SK-N-SH treated with all-trans-retinoic acid at 6 μM for 48 hours (cell line): Measurements from ENCODE around the gene LENEP.
A peak's percentile ranks its signal among the peaks of the same experiment; 100 is the strongest.

Source experiments
- ATAC-seq: fragments of 200-7000 bp; cut with Tn5 transposase; 3 replicates; pipeline ENCODE4 v1.9.1; 2020; ENCODE audit warnings: mild to moderate bottlenecking, moderate library complexity
- ARNTL ChIP-seq: fragments of 450-650 bp; formaldehyde crosslinking; IDR thresholded peaks from 2 replicates; pipeline ENCODE4 v1.5.0; 2020; ENCODE audit warnings: low read depth, mild to moderate bottlenecking, moderate library complexity, borderline replicate concordance
- GLIS3 ChIP-seq: fragments of 250-450 bp; sonication (Bioruptor Pico); IDR thresholded peaks from 2 replicates; pipeline ENCODE4 v1.5.0; 2020; ENCODE audit warnings: mild to moderate bottlenecking, moderate library complexity
- ISL1 ChIP-seq: fragments of 250-450 bp; sonication (Bioruptor Pico); IDR thresholded peaks from 2 replicates; pipeline ENCODE4 v2.1.2; 2022; ENCODE audit warnings: mild to moderate bottlenecking, moderate library complexity
- PPARA ChIP-seq: fragments of 250-450 bp; sonication (Bioruptor Pico); IDR thresholded peaks from 2 replicates; pipeline ENCODE4 v1.5.0; 2020; ENCODE audit warnings: mild to moderate bottlenecking, borderline replicate concordance
- RARB ChIP-seq: fragments of 250-450 bp; sonication (Bioruptor Pico); IDR thresholded peaks from 2 replicates; pipeline ENCODE4 v1.8.0; 2021; ENCODE audit warnings: mild to moderate bottlenecking, moderate library complexity
- SNAI2 ChIP-seq: fragments of 250-450 bp; sonication (Bioruptor Pico); IDR thresholded peaks from 2 replicates; pipeline ENCODE4 v1.5.0; 2020; ENCODE audit warnings: mild to moderate bottlenecking, moderate library complexity
- TCF4 ChIP-seq: fragments of 250-450 bp; sonication (Bioruptor Pico); IDR thresholded peaks from 2 replicates; pipeline ENCODE4 v1.8.0; 2021; ENCODE audit warnings: mild to moderate bottlenecking, moderate library complexity, borderline replicate concordance
- TOX ChIP-seq: fragments of 250-450 bp; sonication (Bioruptor Pico); IDR thresholded peaks from 2 replicates; pipeline ENCODE4 v1.8.0; 2021; ENCODE audit warnings: mild to moderate bottlenecking, moderate library complexity, borderline replicate concordance
- ZC3H10 ChIP-seq: fragments of 250-450 bp; sonication (Bioruptor Pico); IDR thresholded peaks from 2 replicates; pipeline ENCODE4 v1.5.1; 2021; ENCODE audit warnings: mild to moderate bottlenecking, moderate library complexity
- ZFP3 ChIP-seq: fragments of 250-450 bp; sonication (Bioruptor Pico); IDR thresholded peaks from 2 replicates; pipeline ENCODE4 v1.5.0; 2020; ENCODE audit warnings: mild to moderate bottlenecking, moderate library complexity
- ZFP30 ChIP-seq: fragments of 450-650 bp; formaldehyde crosslinking; IDR thresholded peaks from 2 replicates; pipeline ENCODE4 v1.5.0; 2022; ENCODE audit warnings: mild to moderate bottlenecking, moderate library complexity
- ZNF565 ChIP-seq: fragments of 450-650 bp; formaldehyde crosslinking; conservative IDR thresholded peaks from 2 replicates; pipeline ENCODE4 v1.5.0; 2020; ENCODE audit warnings: low read depth, mild to moderate bottlenecking, moderate library complexity
- ZNF70 ChIP-seq: fragments of 450-650 bp; formaldehyde crosslinking; IDR thresholded peaks from 2 replicates; pipeline ENCODE4 v1.5.0; 2020; ENCODE audit warnings: mild to moderate bottlenecking, moderate library complexity
- ZNF8 ChIP-seq: fragments of 450-650 bp; formaldehyde crosslinking; IDR thresholded peaks from 2 replicates; pipeline ENCODE4 v1.5.0; 2020; ENCODE audit warnings: mild to moderate bottlenecking, moderate library complexity
- TF ChIP-seq, protein P1 (sequence below): fragments of 250-450 bp; sonication (Bioruptor Pico); IDR thresholded peaks from 2 replicates; pipeline ENCODE4 v1.5.0; 2020; ENCODE audit warnings: mild to moderate bottlenecking, moderate library complexity
- TF ChIP-seq, protein P2 (sequence below): fragments of 250-450 bp; sonication (Bioruptor Pico); IDR thresholded peaks from 2 replicates; pipeline ENCODE4 v1.8.0; 2020; ENCODE audit warnings: mild to moderate bottlenecking, moderate library complexity, borderline replicate concordance
- TF ChIP-seq, protein P3 (sequence below): fragments of 250-450 bp; sonication (Bioruptor Pico); IDR thresholded peaks from 2 replicates; pipeline ENCODE4 v1.8.0; 2021; ENCODE audit warnings: low read depth, mild to moderate bottlenecking, moderate library complexity, borderline replicate concordance

Gene LENEP, protein sequence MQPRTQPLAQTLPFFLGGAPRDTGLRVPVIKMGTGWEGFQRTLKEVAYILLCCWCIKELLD

DNA sequence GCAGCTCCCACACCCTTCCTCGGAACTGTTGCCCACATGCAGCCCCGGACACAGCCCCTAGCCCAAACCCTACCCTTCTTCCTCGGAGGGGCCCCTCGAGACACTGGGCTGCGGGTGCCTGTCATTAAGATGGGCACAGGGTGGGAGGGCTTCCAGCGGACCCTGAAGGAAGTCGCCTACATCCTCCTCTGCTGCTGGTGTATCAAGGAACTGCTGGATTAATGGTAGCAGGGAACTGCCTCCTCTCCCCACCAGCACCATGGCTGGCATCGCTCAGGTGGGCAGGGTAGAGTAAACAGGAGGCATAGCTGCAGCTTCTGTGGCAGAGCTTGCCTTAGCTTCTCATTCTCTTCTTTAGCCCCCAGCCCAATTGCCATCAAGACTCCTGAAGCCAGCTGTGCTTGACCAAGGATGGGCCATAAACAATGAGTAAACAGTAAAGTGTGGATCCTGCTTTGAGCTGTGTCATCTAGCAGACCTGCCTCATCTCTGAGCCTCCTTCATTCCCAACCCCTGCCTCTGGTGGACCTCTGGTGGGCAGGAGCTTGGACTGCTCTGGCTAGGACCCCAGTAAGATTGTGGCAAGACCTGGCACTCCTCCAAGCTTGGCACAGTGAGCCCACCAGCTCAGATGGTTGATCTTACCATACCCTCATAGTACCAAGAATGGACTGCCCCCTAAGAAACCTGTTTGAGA is at the start of gene LENEP:
TSS of gene LENEP (plus strand) at position 15 of the 697 bp plus-strand sequence. CDS start at position 37, 22 bp downstream.
- no peak; the same call in 1 of the 3 replicates for ATAC-seq
- no peak for TF ChIP-seq PPARA (CRISPR knock-in tag)
- TF ChIP-seq, protein P1, sequence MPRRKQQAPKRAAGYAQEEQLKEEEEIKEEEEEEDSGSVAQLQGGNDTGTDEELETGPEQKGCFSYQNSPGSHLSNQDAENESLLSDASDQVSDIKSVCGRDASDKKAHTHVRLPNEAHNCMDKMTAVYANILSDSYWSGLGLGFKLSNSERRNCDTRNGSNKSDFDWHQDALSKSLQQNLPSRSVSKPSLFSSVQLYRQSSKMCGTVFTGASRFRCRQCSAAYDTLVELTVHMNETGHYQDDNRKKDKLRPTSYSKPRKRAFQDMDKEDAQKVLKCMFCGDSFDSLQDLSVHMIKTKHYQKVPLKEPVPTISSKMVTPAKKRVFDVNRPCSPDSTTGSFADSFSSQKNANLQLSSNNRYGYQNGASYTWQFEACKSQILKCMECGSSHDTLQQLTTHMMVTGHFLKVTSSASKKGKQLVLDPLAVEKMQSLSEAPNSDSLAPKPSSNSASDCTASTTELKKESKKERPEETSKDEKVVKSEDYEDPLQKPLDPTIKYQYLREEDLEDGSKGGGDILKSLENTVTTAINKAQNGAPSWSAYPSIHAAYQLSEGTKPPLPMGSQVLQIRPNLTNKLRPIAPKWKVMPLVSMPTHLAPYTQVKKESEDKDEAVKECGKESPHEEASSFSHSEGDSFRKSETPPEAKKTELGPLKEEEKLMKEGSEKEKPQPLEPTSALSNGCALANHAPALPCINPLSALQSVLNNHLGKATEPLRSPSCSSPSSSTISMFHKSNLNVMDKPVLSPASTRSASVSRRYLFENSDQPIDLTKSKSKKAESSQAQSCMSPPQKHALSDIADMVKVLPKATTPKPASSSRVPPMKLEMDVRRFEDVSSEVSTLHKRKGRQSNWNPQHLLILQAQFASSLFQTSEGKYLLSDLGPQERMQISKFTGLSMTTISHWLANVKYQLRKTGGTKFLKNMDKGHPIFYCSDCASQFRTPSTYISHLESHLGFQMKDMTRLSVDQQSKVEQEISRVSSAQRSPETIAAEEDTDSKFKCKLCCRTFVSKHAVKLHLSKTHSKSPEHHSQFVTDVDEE (CRISPR knock-in tag): no peak
- no peak for TF ChIP-seq SNAI2 (CRISPR knock-in tag)
- no peak for TF ChIP-seq ISL1 (CRISPR knock-in tag)
- TF ChIP-seq ZNF8 (CRISPR knock-in tag): no peak
- TF ChIP-seq, protein P2, sequence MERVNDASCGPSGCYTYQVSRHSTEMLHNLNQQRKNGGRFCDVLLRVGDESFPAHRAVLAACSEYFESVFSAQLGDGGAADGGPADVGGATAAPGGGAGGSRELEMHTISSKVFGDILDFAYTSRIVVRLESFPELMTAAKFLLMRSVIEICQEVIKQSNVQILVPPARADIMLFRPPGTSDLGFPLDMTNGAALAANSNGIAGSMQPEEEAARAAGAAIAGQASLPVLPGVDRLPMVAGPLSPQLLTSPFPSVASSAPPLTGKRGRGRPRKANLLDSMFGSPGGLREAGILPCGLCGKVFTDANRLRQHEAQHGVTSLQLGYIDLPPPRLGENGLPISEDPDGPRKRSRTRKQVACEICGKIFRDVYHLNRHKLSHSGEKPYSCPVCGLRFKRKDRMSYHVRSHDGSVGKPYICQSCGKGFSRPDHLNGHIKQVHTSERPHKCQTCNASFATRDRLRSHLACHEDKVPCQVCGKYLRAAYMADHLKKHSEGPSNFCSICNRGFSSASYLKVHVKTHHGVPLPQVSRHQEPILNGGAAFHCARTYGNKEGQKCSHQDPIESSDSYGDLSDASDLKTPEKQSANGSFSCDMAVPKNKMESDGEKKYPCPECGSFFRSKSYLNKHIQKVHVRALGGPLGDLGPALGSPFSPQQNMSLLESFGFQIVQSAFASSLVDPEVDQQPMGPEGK: no peak

DNA sequence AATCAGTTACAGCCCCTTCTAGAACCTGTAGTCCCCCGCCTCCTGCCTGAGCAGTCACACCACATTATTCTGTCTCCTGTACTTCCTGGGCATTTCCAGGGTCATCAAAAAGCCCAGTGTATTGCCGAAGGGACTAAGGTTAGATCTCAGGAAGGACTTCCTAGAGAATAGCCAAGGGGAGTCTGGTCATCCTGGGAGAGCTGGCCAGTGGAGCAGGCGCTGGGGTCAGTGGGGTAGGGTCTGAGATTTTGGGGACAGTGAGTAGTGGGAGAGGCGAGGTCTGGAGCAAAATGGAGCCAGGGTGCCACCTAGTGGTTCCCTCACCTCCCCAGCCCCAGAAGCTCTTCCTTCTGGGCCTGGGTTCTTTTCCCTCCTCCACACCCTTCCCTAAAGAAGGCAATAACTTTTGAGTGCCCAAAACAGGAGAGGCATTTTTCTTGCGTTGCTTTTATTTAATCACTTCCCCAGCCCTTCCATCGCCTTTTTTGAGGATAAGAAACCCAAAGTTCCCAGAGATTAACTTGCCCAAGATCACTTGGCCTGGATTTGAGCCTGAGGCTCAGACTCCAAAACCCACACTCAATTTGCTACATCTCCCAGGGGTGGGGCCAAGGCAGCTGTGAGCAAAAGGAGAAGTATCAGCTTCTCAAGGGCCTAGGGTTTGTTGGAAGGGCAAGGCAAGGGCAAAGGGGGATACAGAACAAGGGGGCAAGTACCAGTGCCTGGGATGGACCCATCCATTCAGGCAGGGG is 49.6 kb upstream of the LENEP start:
- peak; percentile 77 for ATAC-seq
- TF ChIP-seq ZC3H10 (CRISPR knock-in tag) (no peak), GLIS3 (CRISPR knock-in tag) (no peak), ARNTL (no peak), TOX (CRISPR knock-in tag) (no peak), PPARA (CRISPR knock-in tag) (no peak), ZNF8 (CRISPR knock-in tag) (no peak), SNAI2 (CRISPR knock-in tag) (no peak), ZNF70 (CRISPR knock-in tag) (no peak), TCF4 (CRISPR knock-in tag) (no peak), ZNF565 (CRISPR knock-in tag) (no peak), ISL1 (CRISPR knock-in tag) (no peak)
- TF ChIP-seq, protein P2: no peak
- TF ChIP-seq, protein P3, sequence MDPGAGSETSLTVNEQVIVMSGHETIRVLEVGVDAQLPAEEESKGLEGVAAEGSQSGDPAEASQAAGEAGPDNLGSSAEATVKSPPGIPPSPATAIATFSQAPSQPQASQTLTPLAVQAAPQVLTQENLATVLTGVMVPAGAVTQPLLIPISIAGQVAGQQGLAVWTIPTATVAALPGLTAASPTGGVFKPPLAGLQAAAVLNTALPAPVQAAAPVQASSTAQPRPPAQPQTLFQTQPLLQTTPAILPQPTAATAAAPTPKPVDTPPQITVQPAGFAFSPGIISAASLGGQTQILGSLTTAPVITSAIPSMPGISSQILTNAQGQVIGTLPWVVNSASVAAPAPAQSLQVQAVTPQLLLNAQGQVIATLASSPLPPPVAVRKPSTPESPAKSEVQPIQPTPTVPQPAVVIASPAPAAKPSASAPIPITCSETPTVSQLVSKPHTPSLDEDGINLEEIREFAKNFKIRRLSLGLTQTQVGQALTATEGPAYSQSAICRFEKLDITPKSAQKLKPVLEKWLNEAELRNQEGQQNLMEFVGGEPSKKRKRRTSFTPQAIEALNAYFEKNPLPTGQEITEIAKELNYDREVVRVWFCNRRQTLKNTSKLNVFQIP: no peak

DNA sequence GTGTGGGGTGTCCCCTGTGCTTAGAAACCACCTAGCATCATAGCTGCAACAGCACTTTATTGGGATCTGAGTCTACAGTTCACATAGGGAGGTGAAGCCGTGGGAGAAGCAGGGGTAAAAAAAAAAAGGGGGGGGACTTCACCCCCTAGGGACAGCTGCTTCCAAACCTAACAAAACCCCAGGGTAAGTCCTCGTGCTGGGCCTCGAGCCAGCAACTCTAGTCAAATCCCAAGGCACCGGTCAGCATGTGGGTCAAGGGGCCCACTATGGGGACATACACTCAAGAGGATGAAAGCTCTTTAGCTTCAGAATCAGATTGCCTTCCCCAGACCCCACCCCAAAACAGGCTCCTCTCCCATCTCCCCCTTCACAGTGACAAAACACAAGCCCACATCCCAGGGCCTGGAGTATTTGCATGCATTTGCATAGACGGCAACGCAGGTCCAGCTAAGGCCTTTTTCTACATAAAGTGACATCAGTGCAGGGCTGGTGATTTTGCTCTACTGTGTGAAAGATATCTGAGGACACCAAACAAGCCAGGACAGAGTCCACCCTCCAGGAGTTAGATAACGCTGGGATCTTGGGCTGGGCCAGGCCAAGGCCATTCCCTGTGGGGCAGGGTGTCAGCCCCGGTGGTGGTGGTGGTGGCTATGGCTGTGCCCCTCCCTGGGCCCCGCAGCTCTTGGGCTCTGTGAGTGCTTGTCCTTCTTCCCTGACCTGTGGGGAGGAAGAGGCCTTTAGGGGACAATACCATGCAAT is 48.8 kb upstream of the LENEP start:
- no peak for TF ChIP-seq RARB (CRISPR knock-in tag)
- TF ChIP-seq PPARA (CRISPR knock-in tag): no peak
- TF ChIP-seq ISL1 (CRISPR knock-in tag): no peak
- TF ChIP-seq SNAI2 (CRISPR knock-in tag): no peak
- TF ChIP-seq ZFP3 (CRISPR knock-in tag): no peak
- TF ChIP-seq, protein P3: no peak
- no peak for TF ChIP-seq GLIS3 (CRISPR knock-in tag)
- TF ChIP-seq ZNF70 (CRISPR knock-in tag): no peak
- no peak for TF ChIP-seq TCF4 (CRISPR knock-in tag)
- no peak for TF ChIP-seq ZNF8 (CRISPR knock-in tag)
- TF ChIP-seq, protein P2: no peak
- no peak for TF ChIP-seq ZFP30 (CRISPR knock-in tag)
- no peak for ATAC-seq
